GM21723 (cell line): ENCODE data around the gene RAP2A.

Experiments
- ATAC-seq: cut with Tn5 transposase; IDR thresholded peaks from one replicate; pipeline ENCODE4 v1.9.1; 2021; ENCODE audit warnings: mild to moderate bottlenecking, moderate library complexity; ENCODE audit not compliant: unreplicated experiment

Gene RAP2A

GRCh38 chr13:97433727-97434396 is at the start of gene RAP2A:
RAP2A (plus strand) TSS chr13:97434169; CDS start chr13:97434471, 302 bp downstream.
- peak; percentile 49 for ATAC-seq

GRCh38 chr13:97384371-97384770 is 49.6 kb upstream of the RAP2A start:
- ATAC-seq = no peak

DNA sequence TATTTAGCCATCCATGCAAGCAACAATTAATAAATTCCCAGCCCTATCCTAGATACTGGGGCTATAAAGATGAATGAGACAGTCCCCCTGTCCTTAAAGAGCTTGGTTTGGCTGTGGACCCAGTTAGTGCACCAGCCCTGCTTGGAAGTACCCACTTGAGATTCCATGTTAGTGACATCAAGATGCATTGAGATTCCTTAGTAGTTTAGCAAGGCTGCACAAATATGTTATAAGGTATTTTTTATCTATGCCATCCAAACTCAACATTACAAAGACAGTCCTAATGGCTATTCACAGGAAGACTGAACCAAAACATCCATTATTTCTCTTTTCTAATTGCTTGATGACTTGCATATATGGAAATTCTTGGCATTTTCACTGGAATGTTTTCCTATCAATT is 48.8 kb upstream of the RAP2A start:
- no peak for ATAC-seq

DNA sequence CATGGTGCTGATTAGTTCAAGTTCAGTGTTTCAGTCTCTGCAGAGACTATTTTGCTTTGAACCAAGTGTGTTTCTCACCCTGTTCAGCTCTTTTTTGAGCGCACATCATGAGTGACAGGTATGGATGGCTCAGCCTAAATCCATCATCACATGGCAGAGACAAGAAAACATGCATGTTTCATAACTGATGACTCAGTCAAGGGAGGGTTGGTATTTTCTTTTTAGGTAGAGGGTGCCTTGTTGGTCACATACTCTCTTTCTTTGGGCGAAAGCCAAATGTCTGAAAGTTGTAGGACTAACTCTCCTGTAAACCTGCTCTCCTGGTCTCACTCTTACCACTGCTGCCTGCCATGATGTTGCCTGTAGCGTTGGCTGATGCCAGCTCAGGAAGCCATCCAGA is 48.1 kb upstream of the RAP2A start:
- no peak for ATAC-seq

DNA sequence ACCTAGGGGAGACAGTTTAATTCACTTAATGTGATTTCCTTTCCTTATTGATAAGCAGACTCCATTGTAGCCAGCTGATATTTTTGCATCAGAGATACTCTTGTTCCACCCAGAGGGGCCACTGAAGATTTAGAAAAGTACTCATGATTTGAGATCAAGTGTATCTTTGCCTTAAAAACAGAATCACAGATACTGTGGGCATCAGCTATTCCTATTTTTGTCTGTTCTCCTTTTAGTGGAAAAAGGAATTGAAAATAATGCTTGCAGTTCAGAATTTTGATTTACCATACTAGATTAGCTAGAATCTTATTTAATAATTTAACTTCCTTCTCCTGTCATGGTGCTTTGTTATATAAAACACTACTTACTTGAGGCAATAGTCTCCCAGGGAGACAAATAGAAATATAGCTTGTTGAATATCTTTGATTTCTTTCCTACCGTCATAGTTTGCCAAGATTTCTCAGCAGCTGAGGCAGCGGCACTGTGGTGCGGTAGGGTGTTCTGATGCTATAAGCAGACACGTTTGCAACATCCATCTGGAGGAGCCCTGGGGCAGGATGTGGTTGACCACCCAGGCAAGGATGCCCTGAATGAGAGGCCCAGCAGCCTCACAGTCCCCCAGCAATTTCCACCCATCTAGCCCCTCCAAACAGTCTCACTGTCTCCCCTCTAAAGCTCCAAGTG is 47.0 kb upstream of the RAP2A start:
- peak; percentile 60 for ATAC-seq

- no peak for ATAC-seq
These were observed 46.5 kb upstream of the RAP2A start for GRCh38 chr13:97387485-97387839.

DNA sequence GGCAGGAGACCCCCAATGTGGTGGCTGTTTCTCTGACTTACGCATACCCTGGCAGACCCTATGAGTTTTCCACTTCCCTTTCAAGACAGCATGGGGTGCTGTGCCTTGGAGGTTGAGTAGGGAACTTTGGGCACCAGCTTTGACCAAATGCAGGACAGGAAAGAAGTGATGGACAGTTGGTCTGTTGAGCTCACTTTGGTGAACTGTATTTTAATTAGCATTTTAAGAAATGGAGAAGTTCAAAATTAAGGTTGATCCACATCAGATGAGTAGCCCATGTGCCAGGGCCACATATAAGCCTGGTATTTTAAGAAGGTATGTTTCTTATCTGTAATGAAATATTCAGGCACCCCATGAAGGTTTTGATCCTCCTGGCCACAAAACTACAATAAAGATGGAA is 46.1 kb upstream of the RAP2A start:
- ATAC-seq = no peak

- no peak for ATAC-seq
These were observed 45.6 kb upstream of the RAP2A start for GRCh38 chr13:97388373-97388772.

- no peak for ATAC-seq
These were observed 42.9 kb upstream of the RAP2A start for GRCh38 chr13:97390941-97391600.

- no peak for ATAC-seq
These were observed 41.9 kb upstream of the RAP2A start for GRCh38 chr13:97392020-97392419.

- ATAC-seq = no peak
These were observed 39.4 kb upstream of the RAP2A start for GRCh38 chr13:97394542-97394941.

- no peak for ATAC-seq
These were observed 38.4 kb upstream of the RAP2A start for GRCh38 chr13:97395447-97396136.

DNA sequence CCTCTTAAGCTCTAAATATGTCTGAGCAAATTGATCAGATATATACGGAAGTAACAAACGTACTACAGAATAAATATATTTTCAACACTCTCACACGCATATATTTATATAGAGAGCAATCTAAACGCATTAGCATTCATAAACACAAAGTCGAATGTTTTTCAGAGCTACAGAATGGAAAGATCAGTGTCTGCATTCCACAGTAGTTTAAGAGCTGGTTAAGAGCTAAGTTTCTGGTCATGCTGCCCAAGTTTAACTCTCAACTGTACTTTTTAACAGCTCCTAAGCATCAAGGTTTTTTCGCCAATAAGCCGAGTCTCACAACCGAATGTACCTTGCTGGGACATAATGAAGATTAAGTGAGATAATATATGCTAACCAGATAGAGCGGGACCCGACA is 36.7 kb upstream of the RAP2A start:
- ATAC-seq = no peak

- no peak for ATAC-seq
These were observed 32.5 kb upstream of the RAP2A start for GRCh38 chr13:97401421-97401820.

GRCh38 chr13:97403893-97404750 is 29.8 kb upstream of the RAP2A start:
- no peak for ATAC-seq

DNA sequence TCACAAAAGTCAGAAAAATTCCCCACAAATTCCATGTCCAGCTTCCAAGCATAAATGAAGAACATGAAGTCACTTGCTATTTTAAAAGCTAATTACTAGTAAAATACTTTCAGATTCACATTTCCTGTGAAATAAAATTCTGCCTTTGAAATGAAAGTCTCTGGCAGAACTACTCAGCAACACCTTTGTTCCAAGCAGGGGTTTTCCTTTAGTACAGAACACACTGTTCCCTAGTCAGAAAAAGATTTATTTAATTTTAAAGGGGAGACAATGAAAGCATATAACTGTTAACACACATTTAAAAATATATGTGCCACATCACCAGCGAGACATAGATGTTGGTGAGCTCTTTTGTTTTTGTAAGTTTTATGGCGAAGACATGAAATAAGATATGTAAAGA is 26.4 kb upstream of the RAP2A start:
- no peak for ATAC-seq

DNA sequence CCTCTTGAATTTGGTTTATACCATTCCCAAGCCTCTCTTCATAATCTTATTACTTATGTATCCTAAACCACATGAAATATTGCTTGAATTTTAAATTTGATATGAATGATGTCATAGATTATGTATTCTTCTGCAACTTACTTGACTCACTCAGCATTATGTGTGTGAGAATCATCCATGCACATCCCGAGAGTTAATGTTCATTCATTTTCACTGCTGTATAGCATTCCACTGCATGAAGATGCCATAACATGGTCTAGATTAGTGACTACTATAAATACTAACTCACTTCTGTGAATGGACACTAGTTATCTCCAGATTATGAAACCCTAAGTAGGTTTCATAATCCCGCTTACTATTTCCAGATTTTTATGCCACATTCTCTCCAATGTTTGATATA is 25.0 kb upstream of the RAP2A start:
- ATAC-seq = no peak

DNA sequence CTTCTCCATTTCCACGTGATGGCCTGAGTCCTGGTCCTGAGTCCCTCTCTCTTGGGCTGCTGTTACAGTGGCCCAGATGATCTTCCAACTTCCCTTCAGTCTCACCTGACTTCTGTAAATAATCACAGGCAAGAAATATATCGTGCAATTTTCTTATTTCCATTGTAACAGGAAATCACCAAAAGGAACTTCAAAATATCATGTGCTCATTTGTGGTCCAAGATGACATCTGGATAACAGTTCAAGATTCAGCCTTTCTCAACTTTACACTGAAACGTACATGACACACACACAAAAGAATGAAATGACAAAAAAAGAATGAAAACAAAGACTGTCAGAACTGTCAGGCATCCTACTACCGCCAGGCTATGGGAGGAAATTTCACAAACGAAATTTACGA is 22.0 kb upstream of the RAP2A start:
- no peak for ATAC-seq

- no peak for ATAC-seq
These were observed 20.3 kb upstream of the RAP2A start for GRCh38 chr13:97413694-97414093.

GRCh38 chr13:97414392-97414791 is 19.6 kb upstream of the RAP2A start:
- ATAC-seq = no peak

- ATAC-seq = no peak
These were observed 16.3 kb upstream of the RAP2A start for GRCh38 chr13:97417698-97418097.
